WTC11 (cell line): ENCODE measurements around the gene PLEK. TPM values are rescaled to one million over a fixed set of nuclear protein-coding genes. Genes with fewer than 3 reads are reported as not detected.

Source experiments
- ATAC-seq: fragments of 200-7000 bp; cut with Tn5 transposase; 2 replicates; pipeline ENCODE4 v1.10.0; 2021; ENCODE audit warnings: mild to moderate bottlenecking, moderate library complexity
- CTCF ChIA-PET: fragments of 300-600 bp; sonication (Branson Sonifier 250); formaldehyde crosslinking; loops from one replicate; lab custom pipeline; 2021; ENCODE audit warnings: antibody characterized with exemption; lab: Charles Lee
- POLR2A ChIA-PET: fragments of 350-600 bp; sonication (Branson Sonifier 250); formaldehyde crosslinking; loops from one replicate; lab custom pipeline; 2021; ENCODE audit warnings: antibody characterized with exemption; lab: Charles Lee
- DNase-seq: peaks from one replicate; pipeline ENCODE4 v3.0.0; 2021; ENCODE audit warnings: low spot score
- H3K27ac Mint-ChIP-seq: 2 replicates; pipeline ENCODE4 v1.8.0; 2021; ENCODE audit warnings: mixed read lengths
- H3K27me3 Mint-ChIP-seq: 2 replicates; pipeline ENCODE4 v1.8.0; 2021; ENCODE audit warnings: low read depth, mild to moderate bottlenecking, moderate library complexity, mixed read lengths
- H3K36me3 Mint-ChIP-seq: 2 replicates; pipeline ENCODE4 v1.8.0; 2021; ENCODE audit warnings: mixed read lengths
- H3K4me1 Mint-ChIP-seq: 2 replicates; pipeline ENCODE4 v1.8.0; 2022; ENCODE audit warnings: mixed read lengths
- H3K4me3 Mint-ChIP-seq: 2 replicates; pipeline ENCODE4 v1.8.0; 2021; ENCODE audit warnings: mild to moderate bottlenecking, moderate library complexity, mixed read lengths
- H3K9me3 Mint-ChIP-seq: 2 replicates; pipeline ENCODE4 v1.8.0; 2021; ENCODE audit warnings: mixed read lengths
- EMX1 ChIP-seq: fragments of 250-450 bp; sonication (Bioruptor Pico); IDR thresholded peaks from 2 replicates; pipeline ENCODE4 v1.8.0; 2021; ENCODE audit warnings: mild to moderate bottlenecking
- GTF2I ChIP-seq: fragments of 250-450 bp; sonication (Bioruptor Pico); conservative IDR thresholded peaks from 2 replicates; pipeline ENCODE4 v1.4.0; 2021; ENCODE audit warnings: mild to moderate bottlenecking
- MAX ChIP-seq: sonication (generic); formaldehyde crosslinking; IDR thresholded peaks from 2 replicates; pipeline ENCODE4 v1.8.0; 2022; ENCODE audit warnings: mild to moderate bottlenecking, missing genetic modification reagents
- PRRX2 ChIP-seq: fragments of 250-450 bp; sonication (Bioruptor Pico); IDR thresholded peaks from 2 replicates; pipeline ENCODE4 v1.8.0; 2021; ENCODE audit warnings: mild to moderate bottlenecking
- RELA ChIP-seq: sonication (generic); formaldehyde crosslinking; IDR thresholded peaks from 2 replicates; pipeline ENCODE4 v1.8.1; 2022; ENCODE audit warnings: missing genetic modification reagents, mild to moderate bottlenecking, borderline replicate concordance
- RORB ChIP-seq: fragments of 250-450 bp; sonication (Bioruptor Pico); IDR thresholded peaks from 2 replicates; pipeline ENCODE4 v1.9.0; 2021; ENCODE audit warnings: mild to moderate bottlenecking
- SMAD4 ChIP-seq: sonication (generic); formaldehyde crosslinking; IDR thresholded peaks from 2 replicates; pipeline ENCODE4 v1.8.0; 2022; ENCODE audit warnings: mild to moderate bottlenecking, missing genetic modification reagents
- TP53 ChIP-seq: sonication (generic); formaldehyde crosslinking; IDR thresholded peaks from 2 replicates; pipeline ENCODE4 v1.8.1; 2023; ENCODE audit warnings: mild to moderate bottlenecking, missing genetic modification reagents
- ZNF219 ChIP-seq: sonication (generic); formaldehyde crosslinking; IDR thresholded peaks from 2 replicates; pipeline ENCODE4 v1.8.0; 2023; ENCODE audit warnings: missing genetic modification reagents, mild to moderate bottlenecking, borderline replicate concordance
- ZNF396 ChIP-seq: fragments of 250-450 bp; sonication (Bioruptor Pico); IDR thresholded peaks from 2 replicates; pipeline ENCODE4 v1.8.0; 2021; ENCODE audit warnings: mild to moderate bottlenecking, moderate library complexity, borderline replicate concordance
- ZNF423 ChIP-seq: fragments of 250-450 bp; sonication (Bioruptor Pico); IDR thresholded peaks from 2 replicates; pipeline ENCODE4 v2.1.2; 2022; ENCODE audit warnings: mild to moderate bottlenecking, moderate library complexity
- ZSCAN18 ChIP-seq: fragments of 250-450 bp; sonication (Bioruptor Pico); IDR thresholded peaks from 2 replicates; pipeline ENCODE4 v2.1.2; 2022; ENCODE audit warnings: mild to moderate bottlenecking, moderate library complexity
- total RNA-seq: library from RNA; stranded (reverse); gene quantifications from 3 replicates; pipeline ENCODE4 v1.2.3, GENCODE V29; 2021
- TF ChIP-seq, protein P1 (sequence below): sonication (generic); formaldehyde crosslinking; IDR thresholded peaks from 2 replicates; pipeline ENCODE4 v1.8.0; 2023; ENCODE audit warnings: missing genetic modification reagents, mild to moderate bottlenecking, borderline replicate concordance
- TF ChIP-seq, protein P2 (sequence below): sonication (generic); formaldehyde crosslinking; IDR thresholded peaks from 2 replicates; pipeline ENCODE4 v1.8.0; 2022; ENCODE audit warnings: mild to moderate bottlenecking, missing genetic modification reagents
- TF ChIP-seq, protein P3 (sequence below): sonication (generic); formaldehyde crosslinking; IDR thresholded peaks from 2 replicates; pipeline ENCODE4 v1.8.0; 2022; ENCODE audit warnings: missing genetic modification reagents
- TF ChIP-seq, protein P4 (sequence below): sonication (generic); formaldehyde crosslinking; IDR thresholded peaks from 2 replicates; pipeline ENCODE4 v1.8.1; 2023; ENCODE audit warnings: mild to moderate bottlenecking, missing genetic modification reagents, borderline replicate concordance

The PLEK gene
- total RNA-seq, 1 experiment from 2014 or later: 0.26 TPM

DNA sequence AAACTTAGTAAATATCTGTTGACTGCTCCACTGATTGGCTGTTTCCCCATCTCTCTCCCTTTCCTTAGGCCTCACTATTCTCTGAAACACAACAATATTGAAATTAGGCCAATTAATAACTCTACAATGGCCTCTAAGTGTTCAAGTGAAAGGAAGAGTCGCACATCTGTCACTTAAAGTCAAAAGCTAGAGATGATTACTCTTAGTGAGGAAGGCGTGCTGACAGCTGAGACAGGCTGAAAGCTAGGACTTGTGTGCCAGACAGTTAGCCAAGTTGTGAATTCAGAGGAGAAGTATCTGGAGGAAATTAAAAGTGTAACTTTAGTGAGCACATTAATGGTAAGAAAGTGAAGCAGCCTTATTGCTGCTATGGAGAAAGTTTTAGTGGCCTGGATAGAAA, 48.4 kb downstream of the PLEK start:
- no peak for TF ChIP-seq ZSCAN18
- no peak for TF ChIP-seq ZNF423 (CRISPR knock-in tag)
- TF ChIP-seq RELA: no peak
- no peak for TF ChIP-seq EMX1 (CRISPR knock-in tag)
- TF ChIP-seq TP53 (CRISPR knock-in tag): no peak
- TF ChIP-seq MAX (CRISPR knock-in tag): no peak
- TF ChIP-seq, protein P1, sequence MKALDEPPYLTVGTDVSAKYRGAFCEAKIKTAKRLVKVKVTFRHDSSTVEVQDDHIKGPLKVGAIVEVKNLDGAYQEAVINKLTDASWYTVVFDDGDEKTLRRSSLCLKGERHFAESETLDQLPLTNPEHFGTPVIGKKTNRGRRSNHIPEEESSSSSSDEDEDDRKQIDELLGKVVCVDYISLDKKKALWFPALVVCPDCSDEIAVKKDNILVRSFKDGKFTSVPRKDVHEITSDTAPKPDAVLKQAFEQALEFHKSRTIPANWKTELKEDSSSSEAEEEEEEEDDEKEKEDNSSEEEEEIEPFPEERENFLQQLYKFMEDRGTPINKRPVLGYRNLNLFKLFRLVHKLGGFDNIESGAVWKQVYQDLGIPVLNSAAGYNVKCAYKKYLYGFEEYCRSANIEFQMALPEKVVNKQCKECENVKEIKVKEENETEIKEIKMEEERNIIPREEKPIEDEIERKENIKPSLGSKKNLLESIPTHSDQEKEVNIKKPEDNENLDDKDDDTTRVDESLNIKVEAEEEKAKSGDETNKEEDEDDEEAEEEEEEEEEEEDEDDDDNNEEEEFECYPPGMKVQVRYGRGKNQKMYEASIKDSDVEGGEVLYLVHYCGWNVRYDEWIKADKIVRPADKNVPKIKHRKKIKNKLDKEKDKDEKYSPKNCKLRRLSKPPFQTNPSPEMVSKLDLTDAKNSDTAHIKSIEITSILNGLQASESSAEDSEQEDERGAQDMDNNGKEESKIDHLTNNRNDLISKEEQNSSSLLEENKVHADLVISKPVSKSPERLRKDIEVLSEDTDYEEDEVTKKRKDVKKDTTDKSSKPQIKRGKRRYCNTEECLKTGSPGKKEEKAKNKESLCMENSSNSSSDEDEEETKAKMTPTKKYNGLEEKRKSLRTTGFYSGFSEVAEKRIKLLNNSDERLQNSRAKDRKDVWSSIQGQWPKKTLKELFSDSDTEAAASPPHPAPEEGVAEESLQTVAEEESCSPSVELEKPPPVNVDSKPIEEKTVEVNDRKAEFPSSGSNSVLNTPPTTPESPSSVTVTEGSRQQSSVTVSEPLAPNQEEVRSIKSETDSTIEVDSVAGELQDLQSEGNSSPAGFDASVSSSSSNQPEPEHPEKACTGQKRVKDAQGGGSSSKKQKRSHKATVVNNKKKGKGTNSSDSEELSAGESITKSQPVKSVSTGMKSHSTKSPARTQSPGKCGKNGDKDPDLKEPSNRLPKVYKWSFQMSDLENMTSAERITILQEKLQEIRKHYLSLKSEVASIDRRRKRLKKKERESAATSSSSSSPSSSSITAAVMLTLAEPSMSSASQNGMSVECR (CRISPR knock-in tag): no peak
- TF ChIP-seq, protein P2, sequence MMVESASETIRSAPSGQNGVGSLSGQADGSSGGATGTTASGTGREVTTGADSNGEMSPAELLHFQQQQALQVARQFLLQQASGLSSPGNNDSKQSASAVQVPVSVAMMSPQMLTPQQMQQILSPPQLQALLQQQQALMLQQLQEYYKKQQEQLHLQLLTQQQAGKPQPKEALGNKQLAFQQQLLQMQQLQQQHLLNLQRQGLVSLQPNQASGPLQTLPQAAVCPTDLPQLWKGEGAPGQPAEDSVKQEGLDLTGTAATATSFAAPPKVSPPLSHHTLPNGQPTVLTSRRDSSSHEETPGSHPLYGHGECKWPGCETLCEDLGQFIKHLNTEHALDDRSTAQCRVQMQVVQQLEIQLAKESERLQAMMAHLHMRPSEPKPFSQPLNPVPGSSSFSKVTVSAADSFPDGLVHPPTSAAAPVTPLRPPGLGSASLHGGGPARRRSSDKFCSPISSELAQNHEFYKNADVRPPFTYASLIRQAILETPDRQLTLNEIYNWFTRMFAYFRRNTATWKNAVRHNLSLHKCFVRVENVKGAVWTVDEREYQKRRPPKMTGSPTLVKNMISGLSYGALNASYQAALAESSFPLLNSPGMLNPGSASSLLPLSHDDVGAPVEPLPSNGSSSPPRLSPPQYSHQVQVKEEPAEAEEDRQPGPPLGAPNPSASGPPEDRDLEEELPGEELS: no peak
- no peak for TF ChIP-seq SMAD4 (CRISPR knock-in tag)
- TF ChIP-seq PRRX2: no peak
- no peak for TF ChIP-seq GTF2I (CRISPR knock-in tag)
- TF ChIP-seq, protein P3, sequence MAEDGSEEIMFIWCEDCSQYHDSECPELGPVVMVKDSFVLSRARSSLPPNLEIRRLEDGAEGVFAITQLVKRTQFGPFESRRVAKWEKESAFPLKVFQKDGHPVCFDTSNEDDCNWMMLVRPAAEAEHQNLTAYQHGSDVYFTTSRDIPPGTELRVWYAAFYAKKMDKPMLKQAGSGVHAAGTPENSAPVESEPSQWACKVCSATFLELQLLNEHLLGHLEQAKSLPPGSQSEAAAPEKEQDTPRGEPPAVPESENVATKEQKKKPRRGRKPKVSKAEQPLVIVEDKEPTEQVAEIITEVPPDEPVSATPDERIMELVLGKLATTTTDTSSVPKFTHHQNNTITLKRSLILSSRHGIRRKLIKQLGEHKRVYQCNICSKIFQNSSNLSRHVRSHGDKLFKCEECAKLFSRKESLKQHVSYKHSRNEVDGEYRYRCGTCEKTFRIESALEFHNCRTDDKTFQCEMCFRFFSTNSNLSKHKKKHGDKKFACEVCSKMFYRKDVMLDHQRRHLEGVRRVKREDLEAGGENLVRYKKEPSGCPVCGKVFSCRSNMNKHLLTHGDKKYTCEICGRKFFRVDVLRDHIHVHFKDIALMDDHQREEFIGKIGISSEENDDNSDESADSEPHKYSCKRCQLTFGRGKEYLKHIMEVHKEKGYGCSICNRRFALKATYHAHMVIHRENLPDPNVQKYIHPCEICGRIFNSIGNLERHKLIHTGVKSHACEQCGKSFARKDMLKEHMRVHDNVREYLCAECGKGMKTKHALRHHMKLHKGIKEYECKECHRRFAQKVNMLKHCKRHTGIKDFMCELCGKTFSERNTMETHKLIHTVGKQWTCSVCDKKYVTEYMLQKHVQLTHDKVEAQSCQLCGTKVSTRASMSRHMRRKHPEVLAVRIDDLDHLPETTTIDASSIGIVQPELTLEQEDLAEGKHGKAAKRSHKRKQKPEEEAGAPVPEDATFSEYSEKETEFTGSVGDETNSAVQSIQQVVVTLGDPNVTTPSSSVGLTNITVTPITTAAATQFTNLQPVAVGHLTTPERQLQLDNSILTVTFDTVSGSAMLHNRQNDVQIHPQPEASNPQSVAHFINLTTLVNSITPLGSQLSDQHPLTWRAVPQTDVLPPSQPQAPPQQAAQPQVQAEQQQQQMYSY (CRISPR knock-in tag): no peak
- no peak for TF ChIP-seq RORB (CRISPR knock-in tag)
- TF ChIP-seq ZNF396 (CRISPR knock-in tag): no peak
- TF ChIP-seq, protein P4, sequence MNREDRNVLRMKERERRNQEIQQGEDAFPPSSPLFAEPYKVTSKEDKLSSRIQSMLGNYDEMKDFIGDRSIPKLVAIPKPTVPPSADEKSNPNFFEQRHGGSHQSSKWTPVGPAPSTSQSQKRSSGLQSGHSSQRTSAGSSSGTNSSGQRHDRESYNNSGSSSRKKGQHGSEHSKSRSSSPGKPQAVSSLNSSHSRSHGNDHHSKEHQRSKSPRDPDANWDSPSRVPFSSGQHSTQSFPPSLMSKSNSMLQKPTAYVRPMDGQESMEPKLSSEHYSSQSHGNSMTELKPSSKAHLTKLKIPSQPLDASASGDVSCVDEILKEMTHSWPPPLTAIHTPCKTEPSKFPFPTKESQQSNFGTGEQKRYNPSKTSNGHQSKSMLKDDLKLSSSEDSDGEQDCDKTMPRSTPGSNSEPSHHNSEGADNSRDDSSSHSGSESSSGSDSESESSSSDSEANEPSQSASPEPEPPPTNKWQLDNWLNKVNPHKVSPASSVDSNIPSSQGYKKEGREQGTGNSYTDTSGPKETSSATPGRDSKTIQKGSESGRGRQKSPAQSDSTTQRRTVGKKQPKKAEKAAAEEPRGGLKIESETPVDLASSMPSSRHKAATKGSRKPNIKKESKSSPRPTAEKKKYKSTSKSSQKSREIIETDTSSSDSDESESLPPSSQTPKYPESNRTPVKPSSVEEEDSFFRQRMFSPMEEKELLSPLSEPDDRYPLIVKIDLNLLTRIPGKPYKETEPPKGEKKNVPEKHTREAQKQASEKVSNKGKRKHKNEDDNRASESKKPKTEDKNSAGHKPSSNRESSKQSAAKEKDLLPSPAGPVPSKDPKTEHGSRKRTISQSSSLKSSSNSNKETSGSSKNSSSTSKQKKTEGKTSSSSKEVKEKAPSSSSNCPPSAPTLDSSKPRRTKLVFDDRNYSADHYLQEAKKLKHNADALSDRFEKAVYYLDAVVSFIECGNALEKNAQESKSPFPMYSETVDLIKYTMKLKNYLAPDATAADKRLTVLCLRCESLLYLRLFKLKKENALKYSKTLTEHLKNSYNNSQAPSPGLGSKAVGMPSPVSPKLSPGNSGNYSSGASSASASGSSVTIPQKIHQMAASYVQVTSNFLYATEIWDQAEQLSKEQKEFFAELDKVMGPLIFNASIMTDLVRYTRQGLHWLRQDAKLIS (CRISPR knock-in tag): no peak
- no peak for TF ChIP-seq ZNF219 (CRISPR knock-in tag)

More for the DNA sequence above, 48.4 kb downstream of the PLEK start:
- Mint-ChIP-seq H3K36me3 (no peaks in the 10 kb centered on the region), H3K27ac (no peak overlapping the region), H3K27me3 (no peaks in the 10 kb centered on the region), H3K4me1 (peaks cover 9% of the 10 kb centered on the region), H3K9me3 (no peaks in the 10 kb centered on the region), H3K4me3 (no peak overlapping the region)
- DNase-seq: no peak
- no peak for ATAC-seq
- POLR2A ChIA-PET: no interaction called here
- CTCF ChIA-PET: no interaction called here
